GM21381 (cell line): ENCODE results near the gene MACO1.

Experiments
- ATAC-seq: cut with Tn5 transposase; IDR thresholded peaks from one replicate; pipeline ENCODE4 v1.9.1; 2021; ENCODE audit warnings: mild to moderate bottlenecking, moderate library complexity; ENCODE audit not compliant: unreplicated experiment

The MACO1 gene

GRCh38 chr1:25520446-25521061 is 89.9 kb downstream of the MACO1 start:
- no peak for ATAC-seq

DNA sequence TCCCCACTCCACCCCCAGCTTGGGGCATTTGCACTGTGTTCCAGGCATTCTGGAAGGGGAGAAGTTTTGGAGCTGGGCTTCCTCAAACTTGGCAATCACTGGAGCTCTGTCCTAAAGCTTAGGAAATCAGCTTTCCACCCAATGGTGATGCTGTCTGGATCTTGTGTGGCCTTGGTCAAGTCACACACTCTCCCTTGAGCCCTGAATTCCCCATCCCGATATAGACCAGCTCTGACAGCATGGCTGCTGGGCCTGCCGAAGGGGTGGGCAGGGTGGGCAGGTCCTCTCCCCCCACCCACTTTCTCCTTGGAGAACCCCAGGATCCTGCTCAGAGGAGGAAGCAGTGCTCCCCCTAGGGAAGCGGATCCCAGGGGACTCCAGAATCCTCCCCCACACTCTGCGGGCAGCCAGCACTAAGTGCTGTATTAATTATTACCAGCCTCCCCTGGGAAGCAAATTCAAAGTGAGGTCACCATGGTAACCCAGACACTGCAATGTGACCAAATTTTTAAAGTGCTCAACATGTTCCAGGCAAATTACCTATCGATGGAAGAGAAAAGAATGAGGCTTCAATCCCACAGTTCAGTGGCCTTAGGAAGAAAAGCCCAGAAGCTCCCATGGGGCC is 91.4 kb downstream of the MACO1 start:
- ATAC-seq, result no peak

GRCh38 chr1:25523542-25523941 is 92.8 kb downstream of the MACO1 start:
- ATAC-seq, result no peak

- ATAC-seq, result no peak
Observed at GRCh38 chr1:25524568-25525360, 94.1 kb downstream of the MACO1 start.

DNA sequence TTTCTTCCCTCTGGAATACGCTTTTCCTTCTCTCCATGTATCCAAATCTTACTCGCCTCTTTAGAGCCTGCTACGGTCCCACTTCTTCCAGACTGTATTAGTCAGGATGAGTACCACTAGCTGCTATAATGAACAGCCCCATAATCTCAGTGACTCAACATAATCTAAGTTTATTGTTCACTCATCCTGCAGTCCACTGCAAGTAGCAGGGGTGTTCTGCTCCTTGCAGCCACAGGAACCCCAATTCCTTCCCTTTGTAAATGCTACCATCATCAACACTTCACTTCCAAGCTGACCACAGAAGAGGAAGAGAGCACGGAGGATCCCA is 94.6 kb downstream of the MACO1 start:
- ATAC-seq, result no peak

DNA sequence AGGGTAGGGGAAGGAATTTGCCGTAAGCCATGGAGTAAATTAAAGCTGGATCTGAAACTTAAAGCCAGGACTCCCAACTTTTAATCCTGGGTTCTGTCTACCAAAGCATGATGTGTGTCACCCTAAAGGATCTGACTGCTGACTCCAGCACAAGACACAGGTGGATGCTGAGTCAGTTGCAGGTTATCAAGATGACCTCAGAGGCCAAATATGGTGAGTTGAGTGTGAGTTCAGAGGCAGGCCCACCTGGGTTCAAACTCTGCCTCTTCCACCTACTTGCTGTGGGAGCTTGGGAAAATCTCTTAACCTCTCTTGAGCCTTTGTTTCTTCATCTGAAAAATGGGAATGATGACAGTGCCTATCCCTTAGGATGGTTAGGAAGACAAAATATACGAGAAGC is 96.1 kb downstream of the MACO1 start:
- ATAC-seq, result no peak

- no peak for ATAC-seq
Observed at GRCh38 chr1:25527226-25527846, 96.6 kb downstream of the MACO1 start.

DNA sequence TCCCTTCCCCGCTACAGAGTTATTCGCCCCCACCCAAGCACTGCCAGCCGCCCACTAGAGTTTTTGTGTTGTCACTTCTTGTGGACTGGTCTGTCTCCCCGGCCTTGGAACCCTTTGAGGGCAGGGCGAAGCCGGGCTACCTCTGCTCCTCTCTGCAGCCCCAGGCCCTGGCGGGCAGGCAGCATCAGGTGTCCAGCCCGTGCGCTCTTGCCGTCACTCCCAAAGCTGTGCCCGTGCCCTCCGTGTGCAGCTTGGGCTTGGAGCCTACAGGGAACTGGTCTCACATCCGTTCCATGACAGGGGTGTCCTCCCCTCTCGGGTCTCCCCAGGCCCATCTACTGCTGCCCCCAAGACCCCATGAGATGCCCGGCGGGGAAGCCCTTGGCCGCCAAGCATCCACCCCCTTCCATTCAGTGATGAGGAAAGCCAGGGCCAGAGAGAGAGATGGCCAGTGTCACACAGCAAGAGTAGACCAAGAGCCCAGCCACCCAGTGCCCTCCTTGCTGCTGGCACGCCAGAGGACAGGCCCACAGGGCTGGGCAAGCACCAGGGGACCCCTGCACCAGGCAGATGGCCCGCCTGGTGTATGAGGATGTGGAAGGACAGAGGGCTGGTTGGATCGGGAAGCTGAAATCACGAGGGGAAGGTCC is 97.4 kb downstream of the MACO1 start:
- no peak for ATAC-seq

GRCh38 chr1:25528881-25529517 is 98.3 kb downstream of the MACO1 start:
- no peak for ATAC-seq

DNA sequence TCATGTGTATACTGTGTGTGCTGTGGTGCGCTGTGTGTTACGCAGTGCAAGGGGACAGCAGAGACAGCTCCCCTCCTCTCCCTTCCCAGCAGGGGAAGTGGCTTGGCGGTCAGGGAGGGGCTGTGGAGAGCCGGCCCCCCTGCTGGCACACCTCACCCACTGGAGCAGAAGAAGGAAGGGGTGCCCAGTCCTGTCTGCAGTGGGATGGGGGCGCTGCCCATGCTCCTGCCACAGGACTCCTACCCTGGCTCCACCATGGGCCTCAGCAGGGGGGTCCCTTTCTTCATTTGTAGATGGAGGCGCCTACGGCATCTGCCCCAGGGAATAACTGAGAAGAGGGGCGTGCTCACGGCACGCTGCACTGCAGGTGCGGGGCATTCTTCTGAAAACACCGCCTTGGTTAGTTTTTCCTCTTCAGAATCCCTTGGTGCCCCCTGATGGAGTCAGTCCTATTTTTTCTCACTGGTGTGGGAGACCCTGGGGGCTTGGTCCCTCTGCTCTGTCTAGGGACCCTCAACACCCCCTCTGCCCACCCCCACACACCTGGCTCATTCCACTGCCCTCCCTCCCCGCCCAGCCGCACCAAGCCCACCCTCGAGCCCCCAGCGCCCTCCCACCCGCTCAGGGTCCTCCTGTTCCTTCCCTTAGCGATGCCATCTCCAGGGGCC is 99.0 kb downstream of the MACO1 start:
- ATAC-seq, result no peak

- no peak for ATAC-seq
Observed at GRCh38 chr1:25530186-25531081, 99.7 kb downstream of the MACO1 start.

GRCh38 chr1:25531082-25531461 is 100.4 kb downstream of the MACO1 start:
- ATAC-seq, result no peak

GRCh38 chr1:25532970-25533369 is 102.3 kb downstream of the MACO1 start:
- no peak for ATAC-seq

DNA sequence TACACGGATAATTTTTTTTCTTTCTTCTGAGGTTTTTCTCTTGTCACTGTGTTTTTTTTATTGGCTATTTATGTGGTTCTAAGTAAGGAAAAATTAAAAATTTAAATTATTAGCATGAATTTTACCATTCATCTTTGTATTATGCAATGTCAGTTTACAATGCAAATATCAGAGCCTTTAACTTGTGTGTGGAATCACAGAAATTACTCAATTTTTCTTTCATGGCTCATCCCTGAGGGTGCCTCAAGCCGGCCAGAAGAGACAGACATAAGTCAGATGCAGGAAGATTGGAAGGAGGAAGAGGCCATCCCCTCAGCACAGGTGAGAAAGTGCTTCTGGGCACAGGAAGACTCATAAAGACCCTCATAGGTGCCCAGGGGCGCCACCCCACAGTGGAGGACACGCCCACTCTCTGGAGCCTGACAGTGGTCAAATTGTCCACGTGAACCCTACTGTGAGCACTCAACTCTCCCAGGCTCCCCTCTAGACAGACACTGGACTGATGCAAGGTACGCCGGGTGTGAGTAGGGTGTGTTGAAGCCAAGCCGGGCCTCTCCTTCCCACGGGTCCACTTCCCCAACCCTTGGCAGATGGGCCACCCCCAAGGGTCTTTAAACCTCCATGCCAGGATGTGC is 103.2 kb downstream of the MACO1 start:
- no peak for ATAC-seq

DNA sequence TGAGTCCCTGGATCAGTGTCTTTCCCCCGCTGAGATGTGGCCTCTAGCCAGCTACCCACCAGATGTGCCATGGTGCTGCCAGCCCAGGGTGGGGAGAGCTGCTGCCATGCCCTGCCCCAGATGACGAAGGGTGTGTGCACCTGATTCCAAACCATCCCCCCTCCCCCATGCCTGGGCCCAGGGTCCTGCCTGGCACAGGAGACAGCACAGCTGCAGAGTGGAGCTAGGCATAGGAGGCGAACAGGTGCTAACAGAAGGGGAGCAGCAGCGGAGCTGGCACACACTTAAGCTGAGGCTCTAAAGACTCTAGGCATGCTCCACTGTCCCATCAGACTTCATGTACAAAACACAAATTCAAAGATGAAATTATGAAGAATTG is 103.7 kb downstream of the MACO1 start:
- no peak for ATAC-seq

DNA sequence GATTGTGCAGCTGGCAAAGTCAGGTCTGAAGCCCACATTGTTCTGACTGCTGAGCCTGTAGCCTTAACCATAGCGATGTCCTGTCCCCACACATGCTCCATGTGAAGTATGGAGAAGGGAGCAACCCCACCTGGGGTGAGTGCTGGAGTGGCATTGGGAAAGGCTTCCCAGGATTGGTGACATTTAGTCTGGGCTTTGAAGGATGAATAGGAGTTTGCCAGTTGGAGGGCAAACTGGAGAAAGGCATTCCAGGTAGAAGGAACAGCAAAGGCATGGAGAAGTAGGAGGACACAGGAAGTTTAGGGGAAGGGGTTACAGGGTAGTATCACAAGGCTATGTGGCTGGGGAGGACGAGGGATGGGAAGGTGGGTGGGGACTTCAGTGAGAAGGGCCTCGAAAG is 105.4 kb downstream of the MACO1 start:
- ATAC-seq, result no peak

DNA sequence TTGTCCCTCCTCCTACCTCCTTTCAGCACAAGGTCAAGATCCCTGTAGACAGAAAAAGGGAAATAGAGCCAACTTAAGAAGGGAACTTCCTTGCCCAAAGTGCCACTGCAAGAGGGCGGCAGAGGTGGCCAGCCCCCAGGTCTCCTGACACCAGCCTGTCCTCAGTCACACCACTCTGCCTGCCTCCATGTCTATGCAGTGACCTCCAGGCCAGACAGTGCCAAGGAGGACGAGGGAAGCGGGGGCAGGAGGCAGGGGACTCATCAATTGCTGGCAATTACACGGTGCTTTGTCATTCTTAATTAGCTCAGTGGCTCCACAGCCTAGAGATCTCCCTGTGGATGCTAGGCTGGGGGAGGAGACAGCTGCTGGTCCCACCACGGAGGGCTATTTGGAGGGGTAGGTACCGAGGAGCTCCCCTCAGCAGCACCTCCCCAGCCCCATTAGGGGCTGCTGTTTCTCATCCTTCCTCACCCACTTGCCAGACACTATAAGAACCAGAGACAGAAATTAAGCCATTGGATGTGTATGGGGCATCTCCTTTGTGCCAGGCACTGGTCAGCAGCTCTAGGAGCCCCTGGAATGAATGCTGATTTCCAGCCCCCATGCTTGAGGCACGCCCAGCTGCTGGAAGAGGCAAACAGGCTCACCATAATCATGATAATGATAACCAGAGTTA is 106.6 kb downstream of the MACO1 start:
- no peak for ATAC-seq

- no peak for ATAC-seq
Observed at GRCh38 chr1:25538191-25538767, 107.6 kb downstream of the MACO1 start.
